Metanephros (tissue), 1 donor: ENCODE measurements around the gene SPTSSA. TPM values are rescaled to one million over a fixed set of nuclear protein-coding genes. Genes with fewer than 3 reads are reported as not detected.

Experiments
- total RNA-seq: library from RNA; depleted of rRNA; stranded (reverse); fragments of >200 nt; gene quantifications from one replicate; pipeline ENCODE4 v1.2.3, GENCODE V29; 2014

The SPTSSA gene, protein sequence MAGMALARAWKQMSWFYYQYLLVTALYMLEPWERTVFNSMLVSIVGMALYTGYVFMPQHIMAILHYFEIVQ
- 13.4 TPM for total RNA-seq

DNA sequence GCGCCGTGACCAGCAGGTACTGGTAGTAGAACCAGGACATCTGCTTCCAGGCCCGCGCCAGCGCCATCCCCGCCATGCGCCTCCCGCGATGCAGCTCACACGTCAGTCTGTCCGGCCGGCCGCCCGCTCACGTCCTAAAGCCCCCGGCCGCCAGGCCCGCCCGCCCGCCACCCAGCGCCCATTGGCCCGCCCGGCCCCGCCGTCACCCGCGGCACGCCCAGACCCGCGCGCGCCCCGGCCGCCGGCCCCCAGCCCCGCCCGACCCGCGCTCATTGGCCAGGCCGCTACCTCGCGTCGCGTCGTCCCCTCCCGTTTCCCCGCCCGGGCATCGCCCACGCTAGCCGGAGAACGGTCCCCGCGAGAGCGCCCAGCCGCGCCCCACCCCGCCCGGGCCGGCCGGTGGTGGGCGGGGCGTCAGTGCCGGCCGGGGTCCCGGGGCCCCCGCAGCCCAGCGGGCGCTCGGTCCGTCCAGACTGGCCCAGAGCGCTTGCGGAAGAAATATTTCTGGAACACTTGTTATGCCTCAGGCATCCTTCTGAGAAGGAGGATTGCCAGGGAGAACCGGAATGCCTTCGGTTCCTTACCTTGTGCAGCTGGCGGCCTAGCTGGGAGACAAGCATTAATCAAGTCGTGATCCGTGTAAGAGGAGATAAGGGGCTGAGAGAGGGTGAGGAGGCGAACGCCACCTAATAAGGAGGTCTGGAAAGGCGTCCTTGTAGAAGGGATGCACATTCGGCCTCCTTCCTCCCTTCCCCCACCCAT, at the start of gene SPTSSA:
SPTSSA (minus strand) TSS at position 109 of the 762 bp plus-strand sequence; CDS start at position 76, 33 bp downstream.

Other genes starting within 250 kb of the SPTSSA start
- gene EAPP, start 77.5 kb upstream of the SPTSSA start, total RNA-seq = 47.3 TPM
- gene SNX6, start 167.9 kb upstream of the SPTSSA start, total RNA-seq = 77.0 TPM